MG63 (cell line): ENCODE measurements around the gene MYO1E. TPM values are rescaled to one million over a fixed set of nuclear protein-coding genes. Genes with fewer than 3 reads are reported as not detected.
"Not testable (repeated sequence)": the region's sequence is repeated elsewhere in the genome, so short reads cannot be mapped to it uniquely, and the experiment has no call there.

ENCODE experiments used
- DNase-seq: peaks from one replicate; pipeline ENCODE4 v3.0.0-alpha.2; 2020
- H3K27me3 ChIP-seq: fragments of 250-450 bp; sonication (Bioruptor Pico); 2 replicates; pipeline ENCODE4 v1.5.1; 2020; ENCODE audit warnings: mild to moderate bottlenecking, moderate library complexity
- H3K36me3 ChIP-seq: fragments of 250-450 bp; sonication (Bioruptor Pico); 2 replicates; pipeline ENCODE4 v1.5.1; 2020; ENCODE audit warnings: mild to moderate bottlenecking, moderate library complexity
- H3K4me3 ChIP-seq: fragments of 250-450 bp; sonication (Bioruptor Pico); 2 replicates; pipeline ENCODE4 v1.5.1; 2020; ENCODE audit warnings: mild to moderate bottlenecking, moderate library complexity
- H3K9me3 ChIP-seq: fragments of 250-450 bp; sonication (Bioruptor Pico); 2 replicates; pipeline ENCODE4 v1.5.1; 2020; ENCODE audit warnings: mild to moderate bottlenecking, moderate library complexity
- total RNA-seq: library from RNA; depleted of rRNA; stranded (reverse); fragments of >200 nt; shearing (Covaris generic); gene quantifications from 2 replicates; pipeline ENCODE4 v1.2.3, GENCODE V29; 2014; ENCODE audit warnings: low replicate concordance

The MYO1E gene
- total RNA-seq, 1 experiment from 2014 or later = 45.1 TPM

DNA sequence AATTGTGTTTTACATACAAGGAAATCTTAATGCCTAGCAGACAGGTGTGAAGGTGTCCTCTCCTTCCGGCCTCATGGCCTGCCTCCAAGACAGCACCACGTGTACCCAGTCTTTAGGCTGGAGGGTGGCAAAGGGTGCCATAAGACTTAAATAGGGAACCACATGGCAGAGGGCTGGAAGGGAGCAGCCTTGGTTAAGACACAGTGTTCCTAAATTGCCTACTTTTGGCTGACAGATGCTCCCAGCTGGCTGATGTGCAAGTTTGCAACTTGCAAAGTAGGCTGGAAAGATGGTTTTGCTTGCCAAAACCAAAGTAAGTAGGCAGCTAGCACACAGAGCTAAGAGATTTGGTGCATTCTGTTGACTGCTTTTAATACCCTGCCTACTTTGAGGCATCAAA, 222.5 kb downstream of the MYO1E start:
- DNase-seq = no peak
- no peak overlapping the region for H3K4me3 ChIP-seq
- H3K27me3 ChIP-seq = no peaks in the 10 kb centered on the region
- H3K36me3 ChIP-seq = peaks cover 39% of the 10 kb centered on the region
- no peaks in the 10 kb centered on the region for H3K9me3 ChIP-seq

DNA sequence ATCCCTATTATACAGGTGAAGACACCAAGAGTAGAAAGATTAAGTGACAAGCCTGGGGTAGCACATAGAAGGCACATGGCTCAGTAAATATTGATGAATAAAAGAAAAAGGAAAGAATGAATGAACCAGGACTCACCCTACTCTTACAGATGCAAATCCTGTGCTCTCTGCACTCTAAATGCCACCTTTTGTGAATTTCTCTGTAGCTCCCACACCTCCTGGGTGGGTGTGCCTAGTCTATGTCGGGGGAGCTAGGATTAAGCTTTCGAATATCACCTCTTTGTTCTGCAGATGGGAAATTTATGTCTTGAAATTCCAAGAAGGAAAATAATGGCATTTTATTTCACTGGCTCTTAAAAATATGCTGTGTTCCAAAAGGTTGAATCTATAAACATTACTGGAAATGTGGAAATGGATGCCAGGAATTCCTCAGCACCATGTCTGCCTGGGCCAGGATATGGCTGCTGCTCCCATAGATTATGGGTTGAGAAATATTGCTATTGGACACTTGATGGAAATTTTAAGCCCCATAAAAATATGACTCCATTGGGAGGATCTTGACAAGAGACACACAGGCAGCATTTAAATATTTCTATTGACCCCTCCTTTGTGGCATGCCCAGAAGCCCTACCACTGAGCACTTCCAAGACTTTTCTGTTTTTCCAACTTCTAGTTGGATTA, 224.4 kb downstream of the MYO1E start:
- no peaks in the 10 kb centered on the region for H3K27me3 ChIP-seq
- H3K9me3 ChIP-seq = no peaks in the 10 kb centered on the region
- H3K4me3 ChIP-seq = no peak overlapping the region
- DNase-seq = peak; percentile 46
- H3K36me3 ChIP-seq = peaks cover 44% of the 10 kb centered on the region

DNA sequence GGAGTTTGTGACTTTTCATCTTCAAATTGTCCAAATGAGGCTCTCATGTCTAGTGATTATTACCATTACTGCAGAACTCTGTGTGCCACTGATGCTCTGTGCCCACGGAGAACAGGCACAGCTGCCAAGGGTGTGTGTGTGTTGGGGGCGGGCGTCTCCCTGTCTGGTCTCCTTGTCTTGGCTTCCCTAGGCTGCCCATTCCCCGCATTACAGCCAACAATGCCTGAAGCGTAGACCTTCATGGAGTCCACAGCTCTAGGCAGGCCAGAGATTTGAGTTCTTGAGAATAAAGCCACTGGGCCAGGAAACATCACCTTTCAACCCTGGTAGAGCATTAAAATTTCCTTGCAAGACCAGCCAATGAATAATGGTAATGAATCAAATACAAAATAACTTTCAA, 225.0 kb downstream of the MYO1E start:
- no peak for DNase-seq
- H3K27me3 ChIP-seq = no peaks in the 10 kb centered on the region
- peaks cover 39% of the 10 kb centered on the region for H3K36me3 ChIP-seq
- no peak overlapping the region for H3K4me3 ChIP-seq
- H3K9me3 ChIP-seq = no peaks in the 10 kb centered on the region

DNA sequence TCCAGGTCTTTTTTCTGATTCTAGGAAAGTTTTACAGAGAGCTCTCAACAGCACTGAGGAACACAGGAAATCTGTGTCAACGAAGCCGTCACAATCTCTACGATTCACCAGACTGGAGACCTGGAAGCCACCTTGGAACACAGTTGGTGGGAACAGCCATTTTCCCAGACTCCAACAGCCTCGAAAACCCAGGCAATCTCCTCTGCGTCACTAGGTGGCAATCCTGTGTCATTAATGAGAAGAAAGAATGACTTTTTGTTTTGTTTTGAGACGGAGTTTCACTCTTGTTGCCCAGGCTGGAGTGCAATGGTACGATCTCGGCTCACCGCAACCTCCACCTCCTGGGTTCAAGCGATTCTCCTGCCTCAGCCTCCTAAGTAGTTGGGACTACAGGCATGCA, 228.1 kb downstream of the MYO1E start:
- H3K27me3 ChIP-seq, DNase-seq, H3K9me3 ChIP-seq, H3K4me3 ChIP-seq: not testable (repeated sequence)
- peaks cover 33% of the 10 kb centered on the region for H3K36me3 ChIP-seq

DNA sequence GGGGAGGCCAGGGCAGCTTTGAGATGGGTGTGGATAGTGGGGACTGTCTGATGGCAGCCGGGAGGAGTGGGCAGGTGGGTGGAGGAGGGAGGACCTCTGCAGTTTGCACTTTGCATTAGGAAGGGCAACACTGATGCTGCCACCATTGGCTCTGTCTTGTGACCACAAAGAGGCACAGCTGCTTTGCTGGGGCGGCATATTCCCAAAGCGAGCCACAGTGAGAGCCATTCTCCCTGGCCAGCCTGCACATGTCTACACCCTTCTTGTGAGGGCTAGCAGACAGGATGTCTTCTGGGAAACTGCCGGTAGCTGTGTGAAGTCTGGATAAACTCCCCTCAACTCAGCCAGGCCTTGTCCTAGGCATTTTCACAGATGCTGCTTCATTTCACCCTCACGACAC, 229.4 kb downstream of the MYO1E start:
- Histone ChIP-seq H3K4me3 (no peak overlapping the region), H3K36me3 (peaks cover 39% of the 10 kb centered on the region), H3K9me3 (no peaks in the 10 kb centered on the region), H3K27me3 (no peaks in the 10 kb centered on the region)
- DNase-seq = no peak

DNA sequence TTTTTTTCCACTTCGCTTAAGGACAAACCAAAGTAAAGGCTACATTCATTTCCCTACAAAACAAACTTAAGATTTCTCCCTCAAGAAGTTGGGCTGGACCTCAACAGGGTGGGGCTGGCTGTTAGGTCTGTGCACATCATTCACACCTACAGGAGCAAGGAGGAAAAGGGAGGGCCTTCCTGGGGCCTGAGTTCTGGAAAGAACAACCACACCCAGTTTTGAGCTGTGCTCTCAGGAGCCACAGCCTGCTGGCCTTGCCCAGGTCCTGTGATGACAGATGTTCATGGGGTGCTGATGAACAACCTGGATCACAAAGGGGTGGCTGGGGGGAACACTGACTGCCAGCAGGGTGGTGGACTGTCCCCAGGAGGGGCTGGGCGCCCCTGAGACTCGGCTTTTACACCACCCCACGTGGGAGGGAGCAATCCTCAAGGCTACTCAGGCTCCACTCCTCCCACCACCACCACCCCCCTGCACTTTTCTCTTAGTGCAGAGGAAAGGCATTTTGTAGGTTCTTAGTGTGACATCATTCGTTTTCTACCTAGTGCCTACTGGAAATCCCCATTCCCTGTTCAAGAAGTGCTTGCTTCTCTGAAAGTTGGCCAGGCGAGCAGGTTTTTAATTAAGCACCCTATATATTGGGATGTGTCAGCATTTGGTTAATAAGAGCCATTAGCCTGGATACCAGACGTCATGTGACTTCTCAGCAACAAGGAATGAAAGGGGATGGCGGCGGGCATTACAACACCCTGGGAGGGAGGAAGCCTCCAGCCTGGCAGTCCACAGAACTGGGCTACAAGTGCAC, 232.0 kb downstream of the MYO1E start:
- Histone ChIP-seq H3K36me3 (peaks cover 57% of the 10 kb centered on the region), H3K27me3 (no peaks in the 10 kb centered on the region), H3K9me3 (no peaks in the 10 kb centered on the region), H3K4me3 (no peak overlapping the region)
- DNase-seq = no peak

DNA sequence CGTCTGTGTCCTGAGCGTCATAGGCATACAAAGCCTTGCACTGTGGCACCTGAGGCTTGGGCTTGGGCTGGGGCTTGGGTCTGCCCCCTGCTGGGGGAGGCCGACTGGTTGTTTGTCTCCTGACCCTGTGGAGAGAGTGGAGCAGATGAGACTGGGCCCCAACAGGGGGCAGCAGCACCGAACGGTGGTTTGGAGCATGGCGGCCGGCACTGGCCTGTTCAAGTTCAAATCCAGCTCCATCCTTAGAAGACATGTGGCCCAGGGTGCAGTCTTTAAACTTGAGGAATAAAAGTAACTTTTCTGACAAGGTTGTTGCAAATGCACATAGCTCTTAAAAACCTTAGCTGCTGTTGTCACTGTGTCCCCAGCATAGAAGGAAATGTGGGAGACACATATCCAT, 234.4 kb downstream of the MYO1E start:
- Histone ChIP-seq H3K9me3 (no peaks in the 10 kb centered on the region), H3K4me3 (no peak overlapping the region), H3K36me3 (peaks cover 65% of the 10 kb centered on the region), H3K27me3 (no peaks in the 10 kb centered on the region)
- peak; percentile 45 for DNase-seq

DNA sequence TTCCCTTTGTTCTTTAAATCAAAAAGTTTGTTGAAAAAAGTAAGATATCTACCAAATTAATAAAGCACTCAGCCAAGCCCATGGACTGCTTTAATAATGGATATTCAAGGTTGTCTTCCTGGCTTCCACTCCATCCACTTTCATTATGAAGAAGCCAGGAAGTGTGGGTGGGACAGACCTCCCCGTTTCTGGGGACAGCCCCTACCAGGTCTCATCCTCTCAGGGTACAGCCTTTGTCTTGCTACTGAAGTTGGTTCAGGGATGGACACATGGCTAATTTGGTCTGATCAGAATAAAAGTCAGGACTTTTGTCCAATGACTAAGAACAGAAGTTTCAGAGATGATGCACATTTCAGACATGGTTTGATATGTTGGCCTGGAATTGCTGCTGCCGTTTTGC, 235.1 kb downstream of the MYO1E start:
- peaks cover 71% of the 10 kb centered on the region for H3K36me3 ChIP-seq
- H3K27me3 ChIP-seq = no peaks in the 10 kb centered on the region
- DNase-seq = no peak
- H3K4me3 ChIP-seq = no peak overlapping the region
- no peaks in the 10 kb centered on the region for H3K9me3 ChIP-seq

DNA sequence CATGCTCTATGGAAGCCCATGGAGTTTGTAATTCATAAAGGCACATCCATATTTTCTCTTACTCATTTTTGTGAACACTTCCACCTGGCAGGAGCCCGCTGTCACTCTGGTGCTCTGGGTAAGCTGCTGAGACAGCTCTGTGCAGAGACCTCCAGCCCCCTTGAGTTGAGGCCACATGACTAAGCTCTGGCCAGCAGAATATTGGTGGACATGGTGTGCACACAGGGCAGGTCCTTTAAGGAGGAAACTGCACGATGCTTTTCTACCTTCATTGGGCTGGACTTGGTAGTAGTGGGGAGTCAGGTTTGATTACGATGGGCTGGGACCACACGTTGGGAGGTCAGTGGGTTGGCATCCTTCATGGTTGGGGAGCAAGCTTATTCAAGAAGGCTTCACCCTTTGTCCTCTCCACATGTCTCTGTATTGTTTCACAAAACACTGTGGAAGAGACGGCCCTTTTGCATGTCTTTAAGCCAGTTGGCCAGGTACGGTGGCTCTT, 238.7 kb downstream of the MYO1E start:
- Histone ChIP-seq H3K4me3 (no peak overlapping the region), H3K27me3 (no peaks in the 10 kb centered on the region), H3K9me3 (peaks cover 11% of the 10 kb centered on the region), H3K36me3 (peaks cover 93% of the 10 kb centered on the region)
- DNase-seq = no peak

DNA sequence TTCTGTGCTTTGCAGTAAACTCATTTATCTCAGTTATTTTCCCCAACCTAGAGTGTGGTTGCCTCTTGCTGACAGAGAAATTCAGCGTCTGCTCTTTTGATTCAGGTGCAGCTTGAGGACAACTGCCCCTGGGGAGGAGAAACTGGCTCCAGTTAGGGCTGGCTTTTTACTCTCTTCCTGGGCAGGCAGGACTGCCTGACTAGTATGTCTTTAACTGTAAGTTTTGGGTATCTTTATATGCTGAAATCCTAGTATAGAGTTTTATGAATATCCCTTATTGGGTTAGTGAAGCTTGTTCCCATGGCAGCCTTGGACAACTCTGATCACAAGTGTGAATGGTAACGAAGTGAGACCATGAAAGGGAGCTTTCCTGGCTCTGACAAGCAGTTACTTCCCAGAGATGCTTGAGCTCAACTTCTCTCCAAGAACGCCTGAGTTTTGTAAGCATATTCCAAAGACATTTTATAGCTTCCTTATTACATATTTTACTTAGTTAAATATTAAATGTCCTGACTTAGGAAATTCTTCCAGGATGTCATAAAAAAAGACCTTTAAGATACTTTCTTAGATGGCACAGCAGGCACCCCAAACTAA, 240.6 kb downstream of the MYO1E start:
- H3K27me3 ChIP-seq = no peaks in the 10 kb centered on the region
- H3K36me3 ChIP-seq = peaks cover 94% of the 10 kb centered on the region
- peaks cover 19% of the 10 kb centered on the region for H3K9me3 ChIP-seq
- DNase-seq = no peak
- no peak overlapping the region for H3K4me3 ChIP-seq

DNA sequence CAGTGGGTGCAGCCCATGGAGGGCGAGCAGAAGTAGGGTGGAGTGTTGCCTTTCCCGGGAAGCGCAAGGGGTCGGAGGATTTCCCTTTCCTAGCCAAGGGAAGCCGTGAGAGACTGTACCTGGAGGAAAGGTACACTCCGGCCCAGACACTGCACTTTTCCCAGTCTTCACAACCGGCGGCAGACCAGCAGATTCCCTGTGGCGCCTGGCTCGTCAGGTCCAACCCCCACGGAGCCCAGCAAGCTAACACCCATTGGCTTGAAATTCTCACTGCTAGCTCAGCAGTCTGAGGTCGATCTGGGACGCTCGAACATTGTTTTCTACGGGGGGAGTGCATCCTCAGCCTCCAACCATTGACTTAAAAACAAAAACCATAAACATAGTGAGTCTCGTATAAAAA, 241.2 kb downstream of the MYO1E start:
- DNase-seq = no peak
- Histone ChIP-seq H3K4me3 (no peak overlapping the region), H3K9me3 (peaks cover 26% of the 10 kb centered on the region), H3K36me3 (peaks cover 94% of the 10 kb centered on the region), H3K27me3 (no peaks in the 10 kb centered on the region)

DNA sequence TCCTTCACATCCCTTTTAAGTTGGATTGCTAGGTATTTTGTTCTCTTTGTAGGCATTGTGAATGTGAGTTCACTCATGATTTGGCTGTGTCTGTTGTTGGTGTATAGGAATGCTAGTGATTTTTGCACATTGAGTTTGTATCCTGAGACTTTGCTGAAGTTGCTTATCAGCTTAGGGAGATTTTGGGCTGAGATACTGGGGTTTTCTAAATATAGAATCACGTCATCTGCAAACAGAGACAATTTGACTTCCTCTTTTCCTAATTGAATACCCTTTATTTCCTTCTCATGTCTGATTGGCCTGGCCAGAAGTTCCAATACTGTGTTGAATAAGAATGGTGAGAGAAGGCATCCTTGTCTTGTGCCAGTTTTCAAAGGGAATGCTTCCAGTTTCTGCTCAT, 245.4 kb downstream of the MYO1E start:
- H3K4me3 ChIP-seq, DNase-seq, H3K27me3 ChIP-seq: not testable (repeated sequence)
- Histone ChIP-seq H3K9me3 (peaks cover 32% of the 10 kb centered on the region), H3K36me3 (peaks cover 95% of the 10 kb centered on the region)

DNA sequence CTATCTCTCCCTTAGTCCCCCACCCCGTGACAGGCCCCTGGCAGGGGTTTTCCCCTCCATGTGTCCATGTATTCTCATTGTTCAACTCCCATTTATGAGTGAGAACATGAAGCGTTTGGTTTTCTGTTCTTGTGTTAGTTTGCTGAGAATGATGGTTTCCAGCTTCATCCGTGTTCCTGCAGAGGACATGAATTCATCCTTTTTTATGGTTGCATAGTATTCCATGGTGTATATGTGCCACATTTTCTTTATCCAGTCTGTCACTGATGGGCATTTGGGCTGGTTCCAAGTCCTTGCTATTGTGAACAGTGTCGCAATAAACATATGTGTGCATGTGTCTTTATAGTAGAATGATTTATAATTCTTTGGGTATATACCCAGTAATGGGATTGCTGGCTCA, 247.0 kb downstream of the MYO1E start:
- Histone ChIP-seq H3K9me3 (peaks cover 32% of the 10 kb centered on the region), H3K36me3 (peaks cover 88% of the 10 kb centered on the region)
- not testable (repeated sequence) for DNase-seq, H3K27me3 ChIP-seq, H3K4me3 ChIP-seq

DNA sequence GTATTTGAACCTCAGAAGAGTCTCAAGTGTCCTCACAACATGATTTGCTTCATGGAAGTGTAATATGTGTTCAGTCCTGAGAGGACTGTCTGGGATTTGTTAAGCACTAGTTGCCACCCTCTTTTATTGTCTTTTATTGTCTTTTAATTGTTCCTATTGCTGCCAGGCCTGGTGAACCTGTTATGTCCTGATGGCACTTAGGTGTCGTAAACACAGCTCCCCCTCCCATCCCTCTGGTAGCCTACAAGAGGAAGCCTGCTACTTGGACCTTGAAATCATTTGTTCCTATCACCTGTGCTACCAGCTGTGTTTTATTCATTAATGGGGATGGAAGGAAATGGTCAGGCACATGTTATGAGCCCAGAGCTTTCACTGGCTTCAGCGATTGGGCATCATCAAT, 248.4 kb downstream of the MYO1E start:
- DNase-seq = no peak
- peaks cover 84% of the 10 kb centered on the region for H3K36me3 ChIP-seq
- H3K9me3 ChIP-seq = peaks cover 22% of the 10 kb centered on the region
- H3K4me3 ChIP-seq = no peak overlapping the region
- H3K27me3 ChIP-seq = no peaks in the 10 kb centered on the region

DNA sequence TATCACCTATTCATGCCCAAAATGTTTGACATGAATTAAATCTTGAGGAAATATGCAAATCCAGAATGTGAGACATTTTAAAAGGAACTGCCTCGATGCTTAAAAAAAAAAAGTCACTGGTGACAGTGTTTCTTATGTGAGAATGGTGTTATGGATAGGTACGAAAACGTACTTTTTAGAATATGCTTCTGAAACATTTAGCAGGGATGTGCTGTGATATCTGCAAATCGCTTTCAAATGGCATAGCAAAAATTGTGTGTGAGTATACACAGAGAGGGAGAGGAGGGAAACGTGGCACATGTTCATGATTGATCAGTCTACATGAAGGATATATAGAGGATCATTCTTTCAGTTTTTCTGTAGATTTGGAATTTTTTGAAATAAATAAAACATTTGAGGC, 251.7 kb downstream of the MYO1E start:
- Histone ChIP-seq H3K9me3 (peaks cover 4% of the 10 kb centered on the region), H3K27me3 (no peaks in the 10 kb centered on the region), H3K4me3 (no peak overlapping the region), H3K36me3 (peaks cover 83% of the 10 kb centered on the region)
- DNase-seq = no peak

DNA sequence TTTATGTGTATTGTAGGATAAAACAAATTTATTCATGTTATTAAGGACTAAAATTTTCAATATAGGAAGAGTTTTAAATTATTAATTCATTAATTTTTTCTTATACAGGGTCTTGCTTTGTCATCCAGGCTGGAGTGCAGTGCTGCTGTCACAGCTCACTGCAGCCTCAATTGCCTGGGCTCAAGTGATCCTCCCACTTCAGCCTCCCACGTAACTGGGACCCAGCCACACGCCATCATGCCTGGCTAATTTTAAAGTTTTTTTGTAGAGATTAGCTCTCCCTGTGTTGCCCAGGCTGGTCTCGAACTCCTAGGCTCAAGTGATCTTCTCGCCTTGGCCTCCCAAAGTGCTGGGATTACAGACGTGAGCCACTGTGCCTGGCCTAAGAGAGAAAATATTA, 253.0 kb downstream of the MYO1E start:
- H3K4me3 ChIP-seq = no peak overlapping the region
- no peaks in the 10 kb centered on the region for H3K9me3 ChIP-seq
- no peaks in the 10 kb centered on the region for H3K27me3 ChIP-seq
- H3K36me3 ChIP-seq = peaks cover 83% of the 10 kb centered on the region
- DNase-seq = no peak

DNA sequence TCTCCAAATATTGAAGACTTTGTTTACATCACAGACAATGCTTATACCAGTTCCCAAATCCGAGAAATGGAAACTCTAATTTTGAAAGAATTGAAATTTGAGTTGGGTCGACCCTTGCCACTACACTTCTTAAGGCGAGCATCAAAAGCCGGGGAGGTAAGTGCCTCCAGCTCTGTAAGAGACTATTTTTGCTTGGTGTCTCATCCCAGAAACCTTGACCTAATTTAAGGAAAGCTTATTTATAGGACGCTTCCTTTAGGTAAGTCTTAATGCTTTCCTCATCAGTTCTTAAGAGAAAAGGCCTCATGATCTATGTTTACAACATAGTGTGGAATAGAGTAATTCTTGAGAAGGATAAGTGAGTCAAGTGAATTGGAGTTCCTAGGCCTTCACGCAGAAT, 255.9 kb downstream of the MYO1E start:
- DNase-seq = no peak
- no peak overlapping the region for H3K4me3 ChIP-seq

More for the DNA sequence above, 255.9 kb downstream of the MYO1E start:
- no peaks in the 10 kb centered on the region for H3K27me3 ChIP-seq
- no peaks in the 10 kb centered on the region for H3K9me3 ChIP-seq
- H3K36me3 ChIP-seq = peaks cover 83% of the 10 kb centered on the region
